ENCODE data around the gene GPR68.
"Not testable (repeated sequence)": the region's sequence is repeated elsewhere in the genome, so short reads cannot be mapped to it uniquely, and the experiment has no call there.

GPR68 gene

DNA sequence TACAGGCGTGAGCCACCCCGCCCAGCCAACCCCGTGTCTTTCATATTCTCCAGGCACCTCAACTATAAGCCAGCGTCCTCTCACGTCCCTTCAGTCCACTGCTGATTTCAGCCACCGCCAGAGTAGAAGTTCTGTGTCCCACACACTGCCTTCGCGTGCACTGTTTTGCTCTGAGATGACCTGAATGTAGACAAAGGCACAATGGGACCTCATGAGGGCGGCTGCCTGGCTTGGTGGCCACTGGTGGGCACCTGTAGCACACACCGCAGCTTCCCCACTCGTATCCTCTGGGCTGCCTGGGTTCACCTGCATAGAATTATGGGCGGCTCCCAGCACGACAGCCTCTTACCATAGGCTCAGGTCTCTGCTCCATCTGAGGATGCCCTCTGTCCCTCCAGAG is 57.2 kb downstream of the GPR68 start:
- TF ChIP-seq, protein P1, sequence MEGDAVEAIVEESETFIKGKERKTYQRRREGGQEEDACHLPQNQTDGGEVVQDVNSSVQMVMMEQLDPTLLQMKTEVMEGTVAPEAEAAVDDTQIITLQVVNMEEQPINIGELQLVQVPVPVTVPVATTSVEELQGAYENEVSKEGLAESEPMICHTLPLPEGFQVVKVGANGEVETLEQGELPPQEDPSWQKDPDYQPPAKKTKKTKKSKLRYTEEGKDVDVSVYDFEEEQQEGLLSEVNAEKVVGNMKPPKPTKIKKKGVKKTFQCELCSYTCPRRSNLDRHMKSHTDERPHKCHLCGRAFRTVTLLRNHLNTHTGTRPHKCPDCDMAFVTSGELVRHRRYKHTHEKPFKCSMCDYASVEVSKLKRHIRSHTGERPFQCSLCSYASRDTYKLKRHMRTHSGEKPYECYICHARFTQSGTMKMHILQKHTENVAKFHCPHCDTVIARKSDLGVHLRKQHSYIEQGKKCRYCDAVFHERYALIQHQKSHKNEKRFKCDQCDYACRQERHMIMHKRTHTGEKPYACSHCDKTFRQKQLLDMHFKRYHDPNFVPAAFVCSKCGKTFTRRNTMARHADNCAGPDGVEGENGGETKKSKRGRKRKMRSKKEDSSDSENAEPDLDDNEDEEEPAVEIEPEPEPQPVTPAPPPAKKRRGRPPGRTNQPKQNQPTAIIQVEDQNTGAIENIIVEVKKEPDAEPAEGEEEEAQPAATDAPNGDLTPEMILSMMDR (conservative IDR thresholded peaks at IDR 0.05; ENCODE audit: low read depth, low read length): no peak
- no peak for DNase-seq (ENCODE audit: low read depth)
- H3K4me3 ChIP-seq (ENCODE audit: low read length): no peak overlapping the region

DNA sequence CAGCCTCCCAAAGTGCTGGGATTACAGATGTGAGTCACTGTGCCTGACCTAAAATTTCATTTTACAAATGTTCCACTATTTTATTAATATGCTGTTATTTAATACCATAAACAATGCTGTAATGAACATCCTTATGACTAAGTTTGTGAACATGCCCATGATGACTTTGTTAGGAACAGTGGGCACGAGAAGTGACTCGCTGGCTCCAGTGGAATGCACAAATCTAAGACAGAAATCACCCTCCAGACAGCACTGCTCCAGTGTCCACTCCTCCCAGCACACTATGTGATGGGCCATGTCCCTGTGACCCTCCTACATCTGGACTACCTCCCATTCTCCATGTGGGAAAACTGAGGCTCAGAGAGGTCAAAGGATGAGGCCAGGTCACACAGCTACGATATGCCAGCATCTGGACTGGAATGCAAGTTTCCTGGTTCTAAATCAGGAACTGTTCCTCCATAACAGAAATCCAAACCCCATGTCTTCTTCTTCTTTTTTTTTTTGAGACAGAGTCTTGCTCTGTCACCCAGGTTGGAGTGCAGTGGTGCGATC is 57.9 kb downstream of the GPR68 start:
- TF ChIP-seq, protein P1 (conservative IDR thresholded peaks at IDR 0.05; ENCODE audit: low read depth, low read length): no peak
- DNase-seq (ENCODE audit: low read depth): no peak
- no peak overlapping the region for H3K4me3 ChIP-seq (ENCODE audit: low read length)

DNA sequence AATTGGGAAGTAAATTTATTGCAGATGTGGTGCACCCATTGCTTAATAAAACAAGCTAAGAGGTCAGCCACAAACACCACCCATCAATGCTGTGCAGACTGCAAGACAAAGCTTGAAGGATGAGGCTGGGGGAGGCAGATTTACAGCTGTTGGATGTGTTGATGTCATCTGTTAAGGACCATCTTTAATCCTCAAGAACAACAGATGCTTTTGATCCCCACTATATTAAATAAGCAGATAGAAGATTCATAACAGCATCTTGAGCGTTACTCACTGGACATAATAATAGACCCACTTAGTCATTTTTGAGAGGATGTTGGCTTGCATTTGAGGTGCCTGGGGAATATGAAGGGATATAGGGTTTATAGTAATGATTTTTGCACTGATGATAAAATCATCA is 58.8 kb downstream of the GPR68 start:
- TF ChIP-seq, protein P1 (conservative IDR thresholded peaks at IDR 0.05; ENCODE audit: low read depth, low read length): no peak
- no peak for DNase-seq (ENCODE audit: low read depth)
- H3K4me3 ChIP-seq (ENCODE audit: low read length): no peak overlapping the region

DNA sequence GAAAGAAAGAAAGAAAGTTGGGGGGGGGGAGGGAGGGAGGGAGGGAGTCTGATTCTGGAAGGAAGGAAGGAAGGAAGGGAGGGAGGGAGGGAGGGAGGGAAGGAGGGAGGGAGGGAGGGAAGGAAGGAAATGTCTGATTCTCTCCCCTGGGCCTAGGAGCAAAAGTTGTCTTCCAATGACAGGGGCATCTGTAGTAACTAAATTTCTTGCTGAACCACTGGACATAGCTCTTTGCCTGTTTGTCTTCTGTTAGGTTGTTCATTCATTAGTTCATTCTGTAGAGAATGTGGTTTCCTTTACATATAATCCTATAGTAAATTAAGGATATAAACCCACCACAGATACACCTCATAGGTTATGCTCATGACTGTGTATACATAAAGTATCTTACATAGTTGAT is 59.9 kb downstream of the GPR68 start:
- no peak for DNase-seq (ENCODE audit: low read depth)
- no peak overlapping the region for H3K4me3 ChIP-seq (ENCODE audit: low read length)
- TF ChIP-seq, protein P1 (conservative IDR thresholded peaks at IDR 0.05; ENCODE audit: low read depth, low read length): no peak

DNA sequence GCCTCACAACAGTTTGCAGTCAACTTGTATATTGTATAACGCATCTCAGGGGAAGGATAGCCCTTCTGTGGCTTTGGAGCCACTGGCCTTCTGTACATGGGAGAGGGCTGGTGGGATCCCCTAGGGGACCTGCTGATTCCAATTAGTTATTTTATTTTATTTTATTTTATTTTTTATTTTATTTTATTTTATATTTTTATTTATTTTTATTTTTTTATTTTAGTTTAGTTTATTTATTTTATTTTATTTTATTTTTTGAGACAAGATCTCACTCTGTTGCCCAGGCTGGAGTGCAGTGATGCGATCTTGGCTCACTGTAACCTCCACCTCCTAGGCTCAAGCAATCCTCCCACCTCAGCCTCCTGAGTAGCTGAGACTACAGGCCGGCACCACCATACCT is 61.8 kb downstream of the GPR68 start:
- H3K4me3 ChIP-seq (ENCODE audit: low read length); DNase-seq (ENCODE audit: low read depth): not testable (repeated sequence)
